ENCODE data around the gene BICRAL. TPM values are rescaled to one million over a fixed set of nuclear protein-coding genes. Genes with fewer than 3 reads are reported as not detected.

The BICRAL gene
- total RNA-seq, 1 donor: 9.4 TPM

DNA sequence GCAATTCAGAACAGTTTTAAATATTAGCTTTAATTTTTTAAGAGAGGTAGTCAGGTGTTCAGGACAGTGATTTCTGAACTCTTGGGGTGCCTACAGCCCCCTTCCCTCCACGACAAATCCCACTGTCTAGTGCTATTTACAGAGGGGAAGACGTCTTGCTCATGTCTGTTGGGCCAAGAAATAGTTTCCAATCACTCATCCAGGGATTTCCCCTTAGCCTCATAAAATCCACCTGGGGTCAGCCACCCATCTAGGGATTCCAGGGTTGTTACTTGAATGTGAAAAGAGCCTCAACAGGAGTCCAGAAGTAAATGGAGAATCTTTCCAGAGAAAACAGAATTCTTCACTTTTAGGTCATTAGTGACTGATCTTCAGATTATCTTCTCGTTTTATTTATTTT lies 37.0 kb downstream of the BICRAL start:
- no peaks in the 10 kb centered on the region for H3K9me3 ChIP-seq (ENCODE audit: low read depth, low read length)
- H3K79me2 ChIP-seq (ENCODE audit: insufficient read depth, low read length): no peaks in the 10 kb centered on the region
- no peaks in the 10 kb centered on the region for H4K20me1 ChIP-seq (ENCODE audit: insufficient read depth, low read length)
- peaks cover 11% of the 10 kb centered on the region for H3K4me1 ChIP-seq (ENCODE audit: insufficient read depth, low read length)
- no peak overlapping the region for H3K4me3 ChIP-seq (ENCODE audit: insufficient read depth, low read length)
- H3K27ac ChIP-seq (ENCODE audit: low read depth, low read length): no peak overlapping the region
- no peak for DNase-seq (ENCODE audit: insufficient read length, low spot score, missing footprints)
- H3K4me2 ChIP-seq (ENCODE audit: insufficient read depth, low read length): no peak overlapping the region
- TF ChIP-seq, protein P1, sequence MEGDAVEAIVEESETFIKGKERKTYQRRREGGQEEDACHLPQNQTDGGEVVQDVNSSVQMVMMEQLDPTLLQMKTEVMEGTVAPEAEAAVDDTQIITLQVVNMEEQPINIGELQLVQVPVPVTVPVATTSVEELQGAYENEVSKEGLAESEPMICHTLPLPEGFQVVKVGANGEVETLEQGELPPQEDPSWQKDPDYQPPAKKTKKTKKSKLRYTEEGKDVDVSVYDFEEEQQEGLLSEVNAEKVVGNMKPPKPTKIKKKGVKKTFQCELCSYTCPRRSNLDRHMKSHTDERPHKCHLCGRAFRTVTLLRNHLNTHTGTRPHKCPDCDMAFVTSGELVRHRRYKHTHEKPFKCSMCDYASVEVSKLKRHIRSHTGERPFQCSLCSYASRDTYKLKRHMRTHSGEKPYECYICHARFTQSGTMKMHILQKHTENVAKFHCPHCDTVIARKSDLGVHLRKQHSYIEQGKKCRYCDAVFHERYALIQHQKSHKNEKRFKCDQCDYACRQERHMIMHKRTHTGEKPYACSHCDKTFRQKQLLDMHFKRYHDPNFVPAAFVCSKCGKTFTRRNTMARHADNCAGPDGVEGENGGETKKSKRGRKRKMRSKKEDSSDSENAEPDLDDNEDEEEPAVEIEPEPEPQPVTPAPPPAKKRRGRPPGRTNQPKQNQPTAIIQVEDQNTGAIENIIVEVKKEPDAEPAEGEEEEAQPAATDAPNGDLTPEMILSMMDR (IDR thresholded peaks at IDR 0.05; ENCODE audit: extremely low read depth, low read depth, low read length): no peak
- H3K27me3 ChIP-seq (ENCODE audit: insufficient read depth, low read length): no peaks in the 10 kb centered on the region
- no peak overlapping the region for H2AFZ ChIP-seq (ENCODE audit: low read length)
- peaks cover 9% of the 10 kb centered on the region for H3K36me3 ChIP-seq (ENCODE audit: insufficient read depth, low read length)

DNA sequence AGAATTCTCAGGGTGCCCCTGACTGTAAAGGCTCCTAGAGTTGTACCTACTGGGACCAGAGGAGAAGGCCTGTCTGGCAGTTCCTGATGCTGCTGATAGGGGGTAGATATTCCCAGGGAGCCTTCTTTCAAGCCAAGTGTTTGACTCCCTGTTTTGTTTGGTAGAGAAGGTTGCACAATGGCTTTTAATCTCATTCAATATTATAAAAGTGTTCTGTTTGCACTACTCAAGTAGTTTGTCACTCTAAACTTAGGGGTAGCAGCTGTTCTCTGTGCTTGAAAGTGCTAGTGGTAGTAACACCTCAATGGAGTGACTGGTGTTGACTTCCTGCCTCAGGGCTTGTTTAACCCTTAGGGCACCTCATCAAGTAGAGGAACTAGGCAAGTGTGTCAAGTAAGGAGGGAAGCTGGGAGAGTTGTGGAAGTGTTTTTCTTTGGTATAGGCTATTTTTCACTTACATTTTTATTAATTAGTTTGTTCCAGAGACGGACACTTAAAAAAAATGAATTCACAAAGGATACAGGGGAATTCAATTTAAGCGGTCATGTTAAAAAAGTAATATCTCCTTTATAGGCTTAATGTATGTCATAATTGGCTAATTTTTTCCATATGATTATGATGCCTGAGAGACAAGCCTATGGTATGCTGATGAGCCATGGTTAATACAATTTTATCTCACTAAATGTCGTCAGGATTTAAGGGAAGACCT lies 38.1 kb downstream of the BICRAL start:
- Histone ChIP-seq H2AFZ (ENCODE audit: low read length) (no peak overlapping the region), H3K4me3 (ENCODE audit: insufficient read depth, low read length) (no peak overlapping the region), H3K9me3 (ENCODE audit: low read depth, low read length) (no peaks in the 10 kb centered on the region), H3K27ac (ENCODE audit: low read depth, low read length) (no peak overlapping the region), H3K79me2 (ENCODE audit: insufficient read depth, low read length) (no peaks in the 10 kb centered on the region), H3K36me3 (ENCODE audit: insufficient read depth, low read length) (peaks cover 15% of the 10 kb centered on the region), H3K27me3 (ENCODE audit: insufficient read depth, low read length) (no peaks in the 10 kb centered on the region), H3K4me2 (ENCODE audit: insufficient read depth, low read length) (no peak overlapping the region), H3K4me1 (ENCODE audit: insufficient read depth, low read length) (peaks cover 11% of the 10 kb centered on the region), H4K20me1 (ENCODE audit: insufficient read depth, low read length) (no peaks in the 10 kb centered on the region)
- TF ChIP-seq, protein P1 (IDR thresholded peaks at IDR 0.05; ENCODE audit: extremely low read depth, low read depth, low read length): peak; percentile 28
- peak; percentile 77 for DNase-seq (ENCODE audit: insufficient read length, low spot score, missing footprints)

DNA sequence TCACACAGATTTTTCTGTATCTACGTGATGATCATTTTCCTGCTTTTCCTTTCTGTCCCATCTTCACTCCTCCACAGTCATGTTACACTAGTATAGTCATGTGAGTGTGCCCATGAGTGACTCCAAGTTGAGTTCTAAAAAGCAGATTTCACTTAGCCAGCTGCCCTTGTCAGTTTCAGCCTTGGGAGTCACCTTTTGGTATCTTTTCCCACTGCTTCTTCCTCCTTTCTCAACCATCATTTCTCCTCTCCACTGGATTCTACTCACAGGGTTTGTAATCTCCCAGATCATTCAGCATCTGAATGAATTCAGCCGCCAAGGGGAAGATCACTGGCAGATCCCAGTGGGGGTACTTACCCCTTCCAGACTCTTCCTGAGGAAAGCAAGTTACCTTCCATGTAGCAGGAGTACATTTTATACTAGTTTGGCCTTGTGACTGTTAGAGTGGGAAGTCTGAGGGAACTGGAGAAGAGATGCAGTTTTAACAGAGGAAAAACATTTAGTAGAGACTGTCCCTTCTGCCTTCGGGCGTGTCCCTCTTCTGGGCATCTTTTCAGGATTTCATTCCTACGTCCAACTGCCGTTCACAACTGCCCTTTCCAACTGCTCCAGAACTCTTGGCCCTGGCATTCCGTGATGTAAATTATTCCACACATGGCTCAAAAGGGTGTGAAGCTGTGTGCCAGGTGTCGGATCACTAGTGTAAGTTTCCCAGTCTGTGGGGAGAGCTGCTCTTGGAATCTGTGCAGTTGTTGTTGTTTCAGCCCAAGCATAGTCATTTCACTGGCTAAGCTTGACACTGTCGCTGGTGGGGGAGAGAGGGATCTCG lies 38.9 kb downstream of the BICRAL start:
- Histone ChIP-seq H3K4me2 (ENCODE audit: insufficient read depth, low read length) (peak overlapping the region; percentile 71), H3K36me3 (ENCODE audit: insufficient read depth, low read length) (peaks cover 15% of the 10 kb centered on the region), H3K4me3 (ENCODE audit: insufficient read depth, low read length) (peak overlapping the region; percentile 33), H3K27me3 (ENCODE audit: insufficient read depth, low read length) (no peaks in the 10 kb centered on the region), H3K27ac (ENCODE audit: low read depth, low read length) (peak overlapping the region; percentile 33), H3K4me1 (ENCODE audit: insufficient read depth, low read length) (peaks cover 11% of the 10 kb centered on the region), H3K79me2 (ENCODE audit: insufficient read depth, low read length) (no peaks in the 10 kb centered on the region), H2AFZ (ENCODE audit: low read length) (peak overlapping the region; percentile 83), H3K9me3 (ENCODE audit: low read depth, low read length) (no peaks in the 10 kb centered on the region), H4K20me1 (ENCODE audit: insufficient read depth, low read length) (no peaks in the 10 kb centered on the region)
- DNase-seq (ENCODE audit: insufficient read length, low spot score, missing footprints): no peak
- TF ChIP-seq, protein P1 (IDR thresholded peaks at IDR 0.05; ENCODE audit: extremely low read depth, low read depth, low read length): no peak

DNA sequence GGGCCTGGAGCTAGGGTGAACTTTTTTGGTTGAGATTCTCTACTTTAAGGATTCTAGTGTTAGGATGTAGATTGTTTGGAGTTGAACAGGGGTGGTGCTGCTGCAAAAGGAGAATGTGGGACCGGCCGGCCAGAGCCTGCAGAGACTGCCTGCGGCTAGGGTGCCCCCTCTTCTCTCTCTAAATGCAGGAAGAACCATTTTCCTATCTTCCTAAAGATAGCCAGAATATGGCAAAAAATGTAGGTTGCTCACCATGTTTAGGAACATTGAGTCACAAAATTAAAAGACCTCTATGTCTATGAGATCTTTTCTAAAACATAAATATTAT lies 39.5 kb downstream of the BICRAL start:
- peak overlapping the region; percentile 83 for H2AFZ ChIP-seq (ENCODE audit: low read length)
- TF ChIP-seq, protein P1 (IDR thresholded peaks at IDR 0.05; ENCODE audit: extremely low read depth, low read depth, low read length): no peak
- H3K36me3 ChIP-seq (ENCODE audit: insufficient read depth, low read length): peaks cover 15% of the 10 kb centered on the region
- H3K4me1 ChIP-seq (ENCODE audit: insufficient read depth, low read length): peaks cover 11% of the 10 kb centered on the region
- peak; percentile 69 for DNase-seq (ENCODE audit: insufficient read length, low spot score, missing footprints)
- H3K27me3 ChIP-seq (ENCODE audit: insufficient read depth, low read length): no peaks in the 10 kb centered on the region
- peak overlapping the region; percentile 33 for H3K4me3 ChIP-seq (ENCODE audit: insufficient read depth, low read length)
- peak overlapping the region; percentile 71 for H3K4me2 ChIP-seq (ENCODE audit: insufficient read depth, low read length)
- no peaks in the 10 kb centered on the region for H3K9me3 ChIP-seq (ENCODE audit: low read depth, low read length)
- H3K79me2 ChIP-seq (ENCODE audit: insufficient read depth, low read length): no peaks in the 10 kb centered on the region
- H3K27ac ChIP-seq (ENCODE audit: low read depth, low read length): peak overlapping the region; percentile 33
- no peaks in the 10 kb centered on the region for H4K20me1 ChIP-seq (ENCODE audit: insufficient read depth, low read length)
